NCI-H345 treated with DMSO at 0.1 percent for 48 hours (cell line): ENCODE results near the gene COL18A1.
"Not testable (repeated sequence)": the region's sequence is repeated elsewhere in the genome, so short reads cannot be mapped to it uniquely, and the experiment has no call there.

Source experiments
- DNase-seq: peaks from one replicate; lab custom pipeline; 2025; ENCODE audit not compliant: unreplicated experiment; lab: John Stamatoyannopoulos, UW

The COL18A1 gene

DNA sequence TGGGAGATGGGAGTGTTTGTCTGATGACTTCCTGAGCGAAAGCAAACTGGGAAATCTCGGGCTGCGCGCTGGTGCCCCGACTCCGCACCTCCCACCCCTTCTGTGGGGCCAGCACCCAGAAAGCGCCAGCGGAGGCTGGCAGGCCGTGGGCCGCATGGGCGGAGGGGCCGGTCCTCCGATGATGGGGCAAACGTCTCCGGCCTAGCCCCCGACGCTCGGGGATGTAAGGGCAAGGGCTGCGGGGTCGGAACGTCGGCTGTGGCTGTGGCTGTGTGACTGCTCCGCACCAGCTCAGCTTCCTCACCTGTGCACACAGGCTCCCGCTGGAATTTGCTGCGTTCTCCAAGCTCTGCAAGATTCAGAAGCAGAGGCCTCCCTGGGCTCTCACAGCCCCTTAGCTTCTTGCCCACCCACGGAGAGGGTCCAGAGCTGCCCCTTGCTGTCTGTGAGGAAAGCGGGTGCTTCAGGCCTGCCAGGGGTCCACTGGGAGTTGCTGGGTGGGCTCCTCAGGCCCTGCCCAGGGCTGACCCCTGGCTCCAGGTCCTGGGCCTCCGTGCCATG is 35.0 kb downstream of the COL18A1 start:
- DNase-seq: no peak

DNA sequence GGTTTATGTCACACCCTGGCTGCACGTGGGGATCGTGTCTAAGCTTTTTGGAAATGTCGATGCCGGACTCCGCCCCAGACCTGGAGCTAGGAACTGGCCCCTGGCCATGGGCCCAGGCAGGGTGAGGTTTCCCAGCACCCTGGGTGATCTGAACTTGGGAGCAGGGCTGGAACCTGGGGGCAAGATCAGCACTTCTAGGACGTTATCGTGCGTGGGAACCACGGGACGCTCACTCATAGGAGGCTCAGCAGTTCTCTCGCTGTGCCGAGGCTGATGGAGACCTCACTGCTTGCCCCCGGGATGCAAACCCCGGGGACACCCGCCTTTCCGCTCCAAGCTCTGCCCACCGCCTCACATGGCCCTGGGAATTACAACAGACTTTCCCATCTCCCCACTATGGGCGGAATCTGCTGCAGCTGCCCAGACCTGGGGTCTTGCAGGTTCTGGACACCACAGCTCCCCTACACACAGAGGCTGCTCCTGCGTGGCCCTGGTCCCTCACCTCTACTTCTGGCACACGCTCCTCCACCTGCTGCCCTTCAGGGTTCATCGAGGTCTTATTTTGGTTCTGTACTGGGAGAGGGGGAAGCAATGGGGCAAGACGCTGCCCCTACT is 35.9 kb downstream of the COL18A1 start:
- no peak for DNase-seq

DNA sequence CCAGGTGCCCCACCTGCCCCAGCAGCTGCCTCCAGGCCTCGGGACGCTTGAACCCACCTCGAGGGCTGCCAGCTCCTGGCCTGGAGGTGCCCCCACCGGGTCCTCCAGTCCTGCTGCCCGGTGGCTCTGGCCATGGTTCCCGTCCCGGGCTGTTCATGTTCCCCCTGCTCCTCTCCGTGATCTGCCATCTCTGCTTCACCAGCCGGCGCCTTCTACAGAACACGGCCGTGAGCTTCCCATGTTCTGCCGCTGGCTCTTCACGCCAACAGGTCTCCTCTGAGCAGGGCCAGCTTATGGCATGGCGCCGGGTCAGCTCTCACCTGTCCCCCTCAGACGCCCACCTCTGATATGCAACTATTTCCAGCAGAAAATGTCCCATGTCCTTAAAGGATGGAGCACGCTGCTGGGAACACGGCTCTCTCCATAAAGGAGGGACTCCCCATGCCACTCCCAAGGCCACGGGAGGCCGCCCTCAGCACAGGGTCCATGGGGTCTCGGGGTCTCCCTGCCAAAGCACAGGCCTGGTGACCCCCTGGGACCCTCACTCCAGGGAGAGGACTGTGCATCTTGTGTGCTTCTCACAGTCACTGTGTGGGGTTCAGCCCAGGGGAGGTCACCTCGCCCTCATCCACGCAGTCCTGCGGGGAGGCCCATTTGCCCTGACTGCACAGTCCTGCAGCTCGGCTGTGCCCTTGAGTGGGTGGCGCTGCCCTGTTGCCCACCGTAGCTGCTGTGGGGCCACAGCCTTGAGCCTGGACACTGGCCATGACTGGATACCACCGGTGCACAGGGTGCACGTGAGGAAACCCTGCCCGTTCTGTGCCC is 36.7 kb downstream of the COL18A1 start:
- no peak for DNase-seq

DNA sequence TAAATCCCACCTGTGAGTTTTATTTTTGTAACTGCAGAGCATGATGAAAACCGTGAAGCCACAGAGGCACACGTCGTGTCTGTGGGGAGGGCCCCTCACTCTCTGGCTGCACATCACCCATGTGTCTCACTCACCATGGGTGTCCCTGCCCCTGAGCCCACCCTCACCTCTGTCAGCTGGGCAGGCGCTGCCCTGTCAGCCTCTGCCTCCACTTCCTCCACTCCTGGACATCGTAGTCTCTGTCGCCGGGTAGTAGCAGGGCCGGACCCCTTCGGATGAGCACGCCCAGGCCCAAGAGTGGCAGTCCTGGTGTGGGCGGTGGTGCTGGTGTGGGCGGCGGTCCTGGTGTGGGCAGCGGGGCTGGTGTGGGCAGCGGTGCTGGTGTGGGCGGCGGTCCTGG is 37.3 kb downstream of the COL18A1 start:
- no peak for DNase-seq

DNA sequence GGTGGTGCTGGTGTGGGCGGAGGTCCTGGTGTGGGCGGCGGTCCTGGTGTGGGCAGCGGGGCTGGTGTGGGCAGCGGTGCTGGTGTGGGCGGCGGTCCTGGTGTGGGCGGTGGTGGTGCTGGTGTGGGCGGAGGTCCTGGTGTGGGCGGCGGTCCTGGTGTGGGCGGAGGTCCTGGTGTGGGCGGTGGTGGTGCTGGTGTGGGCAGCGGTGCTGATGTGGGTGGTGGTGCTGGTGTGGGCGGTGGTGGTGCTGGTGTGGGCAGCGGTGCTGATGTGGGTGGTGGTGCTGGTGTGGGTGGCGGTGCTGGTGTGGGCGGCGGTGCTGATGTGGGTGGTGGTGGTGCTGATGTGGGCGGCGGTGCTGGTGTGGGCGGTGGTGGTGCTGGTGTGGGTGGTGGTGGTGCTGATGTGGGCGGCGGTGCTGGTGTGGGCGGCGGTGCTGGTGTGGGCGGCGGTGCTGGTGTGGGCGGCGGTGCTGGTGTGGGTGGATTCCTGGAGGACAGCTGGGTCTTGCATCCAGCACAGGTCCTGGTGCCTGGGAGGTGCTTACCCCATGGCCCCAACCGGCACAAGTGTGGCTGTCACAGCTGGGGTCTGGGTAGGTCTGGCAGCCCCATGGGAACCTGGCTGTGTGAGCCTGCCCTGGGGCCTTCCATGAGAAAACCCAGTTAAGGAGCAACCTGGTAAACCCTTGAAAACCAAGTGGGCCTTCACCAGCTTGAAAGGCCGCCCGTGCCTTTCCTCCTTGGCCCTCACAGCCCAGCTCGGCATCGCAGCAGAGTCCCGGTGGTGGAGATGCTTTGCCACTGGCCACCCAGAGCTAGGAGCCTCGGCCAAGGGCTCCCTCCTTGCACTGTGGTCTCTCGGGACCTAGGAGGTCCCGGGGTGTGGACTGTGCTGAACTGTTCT is 38.0 kb downstream of the COL18A1 start:
- DNase-seq: not testable (repeated sequence)

DNA sequence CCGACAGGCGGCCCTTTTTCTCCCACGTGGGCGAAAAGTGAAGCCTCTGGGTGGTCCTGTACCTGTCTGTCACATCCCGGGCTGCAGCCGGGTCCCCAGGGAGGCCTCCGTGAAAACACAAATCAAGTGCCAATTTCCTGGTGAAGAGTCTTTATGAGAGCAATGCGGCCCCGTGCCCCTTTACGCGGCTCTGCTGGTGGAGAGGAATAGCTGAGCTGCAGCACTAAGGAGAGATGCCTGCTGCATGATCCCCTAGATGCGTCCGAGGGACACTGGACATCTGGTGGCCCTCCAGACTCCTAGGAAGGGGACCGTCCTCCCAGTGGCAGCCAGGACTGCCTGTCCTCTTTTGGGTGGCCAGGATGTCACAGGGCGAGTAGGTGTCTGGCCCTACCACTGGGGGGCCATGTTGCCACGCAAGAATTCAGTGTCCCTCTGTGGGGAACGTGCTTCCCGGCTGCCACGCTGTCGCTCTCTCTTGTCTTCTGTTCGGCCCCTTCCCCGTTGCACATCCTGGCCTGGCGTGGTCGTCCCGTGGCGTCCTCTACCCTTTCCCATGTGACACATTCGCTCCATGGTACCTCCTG is 38.7 kb downstream of the COL18A1 start:
- DNase-seq: no peak

DNA sequence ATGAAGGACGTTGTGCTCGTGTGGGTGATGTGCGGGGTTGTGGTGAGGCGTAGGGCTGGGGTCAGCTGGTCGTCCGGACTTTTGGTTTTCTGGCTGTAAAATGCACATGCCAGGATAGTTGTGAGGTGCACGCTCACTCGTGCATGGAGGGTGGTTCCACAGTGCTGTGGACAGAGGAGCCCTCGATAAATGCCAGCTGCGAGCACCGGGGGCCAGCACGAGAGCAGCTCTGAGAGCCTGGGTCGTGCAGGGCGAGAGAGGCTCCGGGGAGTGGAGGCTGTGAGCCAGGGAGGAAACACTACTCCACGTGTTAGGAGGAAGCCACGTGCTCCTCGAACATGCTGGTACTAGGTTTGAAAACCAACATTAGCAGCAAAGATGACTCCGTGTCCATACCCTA is 39.4 kb downstream of the COL18A1 start:
- DNase-seq: no peak

DNA sequence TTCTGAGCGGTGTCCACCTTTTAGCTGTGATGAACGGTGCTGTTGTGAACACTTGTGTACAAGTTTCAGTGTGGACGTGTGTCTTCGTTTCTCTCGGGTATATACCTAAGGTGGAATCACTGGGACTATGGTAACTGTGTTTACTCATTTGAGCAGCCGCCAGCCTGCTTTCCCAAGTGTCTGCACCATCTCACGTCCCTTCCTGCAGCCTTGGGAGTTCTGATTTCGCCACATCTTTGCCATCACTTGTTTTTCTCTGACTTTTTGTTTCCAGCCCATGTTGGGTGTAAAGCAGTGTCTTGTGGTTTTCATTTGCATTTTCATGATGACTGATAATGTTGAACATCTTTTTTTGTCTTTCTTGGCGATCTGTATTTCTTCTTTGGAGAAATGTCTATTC is 40.4 kb downstream of the COL18A1 start:
- DNase-seq: no peak

DNA sequence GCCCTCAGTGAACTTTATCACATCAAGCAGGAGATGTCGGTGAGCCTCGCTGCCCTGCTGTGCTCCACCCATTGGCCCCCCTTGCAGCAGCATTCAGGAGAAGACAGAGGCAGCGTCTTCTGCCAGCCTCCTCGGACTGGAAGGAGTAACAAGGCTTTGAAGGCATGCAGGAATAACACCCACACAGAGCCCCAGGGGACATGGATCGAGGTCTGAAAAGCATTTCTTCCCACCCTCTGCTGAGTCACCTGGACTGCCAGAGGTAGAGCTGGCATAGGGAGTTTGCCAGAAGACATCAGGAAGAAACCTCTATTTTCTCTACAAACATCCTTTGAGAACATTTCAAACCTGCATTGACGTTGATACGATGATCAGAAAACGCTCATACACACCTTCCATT is 42.9 kb downstream of the COL18A1 start:
- DNase-seq: no peak

DNA sequence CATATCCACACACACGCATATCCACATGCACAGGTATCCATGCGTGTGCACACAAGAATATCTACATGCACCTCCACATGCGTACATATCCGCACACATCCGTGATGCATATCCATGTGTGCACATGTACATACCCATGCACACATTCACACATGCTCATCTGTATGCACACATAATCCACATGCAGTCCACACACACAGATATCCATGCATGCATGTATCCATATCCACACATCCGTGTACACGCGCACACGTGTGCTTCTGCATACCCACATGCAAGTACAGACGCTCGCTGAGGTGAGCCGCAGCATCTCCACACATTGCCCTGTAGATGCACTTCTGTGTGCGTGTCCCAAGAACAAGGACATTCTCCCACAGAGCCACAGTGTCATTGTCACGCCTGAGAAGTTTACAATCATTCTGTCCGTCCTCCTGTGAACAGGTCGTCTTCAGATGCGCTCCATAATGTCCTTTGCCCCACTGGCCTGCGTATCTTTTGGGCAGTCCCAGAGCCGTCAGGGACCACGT is 43.4 kb downstream of the COL18A1 start:
- no peak for DNase-seq

DNA sequence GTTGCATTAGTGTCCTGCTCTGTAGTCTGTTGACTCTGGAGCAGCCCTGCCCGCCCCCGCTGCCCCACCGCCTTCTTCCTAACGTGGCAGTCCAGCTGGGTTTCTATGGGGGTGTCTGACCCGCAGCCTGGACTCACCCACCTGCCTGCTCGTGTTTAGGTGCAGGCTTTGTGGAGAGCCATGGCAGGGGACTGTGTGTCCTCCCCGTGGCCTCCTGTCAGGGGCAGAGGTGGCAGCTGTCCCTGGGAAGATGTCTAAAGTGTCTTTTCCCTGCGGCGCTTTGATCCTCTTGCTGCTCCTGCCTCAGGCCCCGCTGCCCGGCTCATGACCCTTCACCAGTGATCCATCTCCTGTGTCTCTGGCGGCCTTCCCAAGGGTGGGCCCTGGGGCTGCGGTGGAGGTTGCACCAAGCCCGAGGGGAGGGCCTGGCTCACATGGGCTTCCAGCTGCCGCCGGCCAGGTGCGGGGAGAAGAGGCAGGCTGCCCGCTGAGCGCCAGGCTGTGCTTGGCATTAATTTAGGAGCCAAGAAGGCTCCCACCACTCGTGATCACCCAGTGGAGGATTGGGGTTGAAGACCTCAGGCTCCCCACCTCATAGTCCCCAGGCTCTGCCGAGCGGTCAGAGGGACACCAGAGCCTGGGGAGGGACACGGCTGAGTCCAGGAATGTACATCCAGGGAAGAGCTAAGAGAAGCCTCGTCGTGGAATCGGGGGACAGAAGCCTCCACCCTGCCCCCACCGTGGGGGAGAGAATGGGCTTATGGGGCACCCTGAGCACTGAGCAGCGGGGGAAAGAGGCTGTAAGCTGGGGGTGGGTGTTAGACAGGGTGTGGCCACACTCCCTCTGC is 44.1 kb downstream of the COL18A1 start:
- no peak for DNase-seq

DNA sequence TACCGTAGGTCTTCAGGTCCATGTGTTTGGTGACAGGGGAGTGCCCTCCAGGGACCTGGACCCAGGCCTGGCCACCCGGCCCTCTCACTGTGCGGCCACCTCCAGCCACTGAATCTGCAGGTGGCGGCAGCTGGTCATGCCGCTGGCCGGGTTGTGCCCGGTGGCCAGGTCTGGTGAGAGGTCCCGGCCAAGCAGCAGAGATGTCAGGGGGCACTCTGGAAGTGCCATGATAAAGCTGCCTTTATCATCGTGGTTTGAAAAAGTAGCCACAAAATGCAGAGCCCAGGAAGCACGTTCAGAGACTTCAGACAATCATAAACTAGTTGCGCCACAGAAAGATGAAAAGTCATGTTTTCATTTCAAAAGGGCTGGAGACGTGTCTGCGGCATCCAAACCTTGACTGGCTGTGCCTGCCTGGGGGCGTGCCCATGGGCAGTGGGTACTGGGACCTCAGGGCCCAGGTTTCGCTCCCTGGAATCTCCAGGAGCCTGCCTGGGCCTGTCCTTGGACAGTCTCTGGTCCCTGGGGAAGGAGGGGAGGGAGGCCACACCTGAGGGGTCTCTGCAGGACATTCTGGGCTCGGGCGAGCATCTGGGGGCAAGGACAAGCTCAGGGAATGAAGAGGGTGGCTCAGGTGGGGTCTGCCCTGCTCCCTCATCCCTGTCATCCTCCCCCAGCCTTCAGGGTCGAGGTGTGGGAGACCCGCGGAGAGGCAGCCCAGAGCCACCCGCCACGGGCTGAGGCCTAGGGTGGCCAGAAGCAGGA is 44.9 kb downstream of the COL18A1 start:
- no peak for DNase-seq

DNA sequence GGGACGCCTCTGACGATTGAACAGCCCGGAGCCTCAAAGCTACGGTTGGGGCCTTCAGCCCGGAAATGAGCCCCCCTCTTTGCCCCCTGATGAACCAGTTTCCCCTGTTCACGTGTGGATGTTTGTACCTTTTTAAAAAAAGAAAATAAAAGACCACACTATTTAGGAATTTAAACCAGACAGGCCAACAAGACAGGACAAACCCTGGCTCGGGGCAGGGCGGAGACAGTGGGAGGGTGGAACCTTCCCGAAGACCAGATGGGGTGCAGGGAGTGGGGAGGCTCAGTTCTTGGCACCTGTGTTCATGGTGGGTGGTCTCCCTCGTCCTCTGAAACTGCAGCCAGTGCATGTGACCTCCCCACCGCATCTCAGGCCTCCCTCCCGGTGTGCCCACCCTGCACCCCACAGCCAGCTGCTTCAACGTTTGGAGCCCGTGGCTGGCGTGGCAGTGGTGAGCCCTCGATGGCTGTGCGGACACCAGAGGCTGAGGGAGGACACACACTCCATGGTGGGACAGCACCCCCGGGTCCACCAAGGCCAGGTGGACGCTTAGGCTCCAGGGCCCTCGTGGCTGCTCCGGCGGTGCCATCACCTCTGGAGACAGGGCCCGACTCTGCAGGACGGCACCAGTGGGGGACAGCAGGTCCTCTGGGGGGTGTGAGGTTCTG is 45.6 kb downstream of the COL18A1 start:
- no peak for DNase-seq

DNA sequence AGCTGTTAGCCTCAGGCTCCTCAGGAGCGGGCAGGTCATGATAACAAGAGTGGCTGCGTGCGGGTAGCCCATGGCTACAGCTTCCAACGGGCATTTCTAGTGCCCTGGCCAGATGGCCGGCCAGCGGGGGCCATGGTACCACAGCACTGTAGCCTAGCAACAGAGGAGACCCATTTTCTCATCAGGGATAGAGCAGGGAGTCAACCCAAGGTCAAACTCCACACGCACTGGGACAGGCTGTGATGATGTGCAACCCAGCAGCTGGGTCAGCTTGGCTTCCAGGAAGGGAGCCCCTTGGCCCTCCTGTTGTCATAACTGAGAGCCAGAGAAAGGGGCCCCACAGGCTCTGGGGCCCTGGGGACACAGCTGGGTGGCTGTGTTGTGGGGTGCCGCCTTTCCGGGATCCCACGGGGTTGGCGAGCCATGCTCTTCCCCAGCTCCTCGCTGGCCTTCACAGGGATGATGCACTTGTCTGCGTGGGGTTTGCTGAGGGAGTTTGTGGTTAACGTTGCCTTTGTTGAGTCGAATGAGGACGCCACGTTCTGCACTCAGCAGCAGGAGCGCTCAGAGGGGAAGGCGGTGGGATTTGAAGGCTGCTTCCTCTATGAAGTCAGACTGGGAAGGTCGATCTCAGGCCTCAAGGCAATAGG is 46.3 kb downstream of the COL18A1 start:
- no peak for DNase-seq

DNA sequence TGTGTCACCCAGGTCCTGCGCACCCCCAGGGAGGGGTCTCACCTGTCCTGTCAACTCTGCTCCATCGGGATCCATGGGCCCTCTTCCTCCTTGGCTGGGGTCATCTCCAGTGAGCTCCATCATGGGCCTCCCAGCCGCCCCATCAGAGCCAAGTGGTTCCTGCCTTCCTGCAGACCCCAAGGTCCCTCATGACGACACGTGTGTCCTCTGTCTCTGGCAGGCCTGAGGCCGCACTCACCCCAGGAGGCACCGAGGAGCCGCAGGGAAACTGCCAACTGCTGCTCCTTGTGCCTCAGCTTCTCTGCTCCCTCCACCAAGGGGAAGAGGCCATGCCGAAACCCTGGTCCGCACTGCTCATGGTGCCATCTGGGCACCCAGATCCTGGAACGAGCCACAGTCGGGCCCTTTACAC is 46.8 kb downstream of the COL18A1 start:
- DNase-seq: no peak

DNA sequence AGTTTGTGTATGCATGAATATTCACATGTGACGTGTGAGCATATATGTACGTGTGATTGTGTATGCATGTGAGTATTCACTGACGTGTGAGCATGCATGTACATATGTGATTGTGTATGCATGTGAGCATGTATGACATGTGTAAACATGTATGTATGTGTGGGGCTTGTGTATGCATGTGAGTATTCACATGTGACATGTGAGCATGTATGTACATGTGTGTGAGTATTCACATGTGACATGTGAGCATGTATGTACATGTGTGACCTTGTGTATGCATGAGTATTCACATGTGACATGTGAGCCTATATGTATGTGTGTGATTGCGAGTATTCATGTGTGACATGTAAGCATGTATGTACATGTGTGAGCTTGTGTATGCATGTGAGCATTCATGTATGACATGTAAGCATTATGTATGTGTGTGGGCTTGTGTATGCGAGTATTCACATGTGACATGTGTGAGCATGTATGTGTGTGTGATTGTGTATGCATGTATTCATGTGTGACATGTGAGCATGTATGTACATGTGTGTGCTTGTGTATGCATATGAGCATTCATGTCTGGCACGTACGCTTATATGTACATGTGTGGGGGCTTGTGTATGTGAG is 47.8 kb downstream of the COL18A1 start:
- DNase-seq: no peak

DNA sequence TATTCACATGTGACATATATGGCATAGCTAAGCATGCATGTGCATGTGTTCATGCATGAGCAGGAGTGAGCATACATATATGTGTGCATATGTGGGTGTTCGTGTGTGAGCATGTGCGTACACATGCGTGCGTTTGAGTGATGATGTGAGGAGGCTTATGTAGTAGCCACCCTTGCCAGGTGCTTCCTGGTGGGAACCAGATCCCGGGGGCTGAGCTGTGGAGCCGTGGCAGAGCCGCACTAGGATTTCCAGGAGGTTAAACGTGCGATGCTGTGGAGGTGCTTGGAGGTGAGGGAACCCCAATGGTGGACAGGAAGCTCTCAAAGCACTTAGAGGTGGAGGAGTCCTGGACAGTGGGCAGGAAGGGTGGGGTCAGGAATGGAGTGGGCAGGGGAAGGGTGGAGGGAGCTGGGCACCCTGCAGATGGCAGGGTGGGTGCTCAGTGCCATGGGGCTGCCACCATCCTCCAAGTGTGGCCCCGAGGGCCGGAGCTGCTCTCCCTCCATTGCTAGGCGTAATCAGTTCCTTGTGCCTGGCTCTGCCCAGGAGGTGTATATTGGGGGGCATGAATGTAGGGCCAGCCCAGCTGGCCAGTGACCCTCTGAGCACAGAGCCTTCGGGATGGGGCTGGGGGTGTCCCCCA is 48.5 kb downstream of the COL18A1 start:
- no peak for DNase-seq
